Peyer's patch (tissue), 4 donors: ENCODE measurements around the gene SMAD4.

Experiments
- CTCF ChIP-seq, 6 experiments: fragments of 450-650 bp in 4 of 6; fragments of 200-600 bp in 2 of 6; sonication (generic) in 1 of 6; IDR thresholded peaks; one replicate each; pipeline ENCODE4 v1.5.1; 2017 to 2019; ENCODE audit warnings: antibody characterized with exemption in 6 of 6, mild to moderate bottlenecking in 3 of 6, moderate library complexity in 1 of 6
- POLR2A ChIP-seq, 2 donors: fragments of 450-650 bp; IDR thresholded peaks; one replicate each; pipeline ENCODE4 v1.5.1; 2017; ENCODE audit warnings: antibody characterized with exemption in 2 of 2, mild to moderate bottlenecking in 2 of 2, moderate library complexity in 2 of 2

- no peak for TF ChIP-seq CTCF (IDR thresholded peaks at IDR 0.05)
- no peak for TF ChIP-seq POLR2A (IDR thresholded peaks at IDR 0.05)
These were observed 8.1 kb downstream of the SMAD4 start for GRCh38 chr18:51038110-51038509.
